GM21360 (cell line): ENCODE data around the gene ACRBP.

Source experiments
- ATAC-seq: cut with Tn5 transposase; IDR thresholded peaks from one replicate; pipeline ENCODE4 v1.9.1; 2021; ENCODE audit warnings: mild to moderate bottlenecking, moderate library complexity; ENCODE audit not compliant: unreplicated experiment

ACRBP gene

GRCh38 chr12:6650832-6651231 is 3.6 kb upstream of the ACRBP start:
- no peak for ATAC-seq

- ATAC-seq: no peak
Observed at GRCh38 chr12:6646276-6647082, 753 bp downstream of the ACRBP start.

- ATAC-seq: no peak
Observed at GRCh38 chr12:6644903-6645302, 2.3 kb downstream of the ACRBP start.

GRCh38 chr12:6644257-6644596 is 3.0 kb downstream of the ACRBP start:
- ATAC-seq: no peak

GRCh38 chr12:6643569-6644256 is 3.5 kb downstream of the ACRBP start:
- no peak for ATAC-seq

GRCh38 chr12:6641131-6641530 is 6.1 kb downstream of the ACRBP start:
- no peak for ATAC-seq

GRCh38 chr12:6640497-6640896 is 6.7 kb downstream of the ACRBP start:
- ATAC-seq: no peak

GRCh38 chr12:6639151-6639801 is 8.0 kb downstream of the ACRBP start:
- ATAC-seq: no peak

GRCh38 chr12:6638305-6638704 is 8.9 kb downstream of the ACRBP start:
- ATAC-seq: no peak

- no peak for ATAC-seq
Observed at GRCh38 chr12:6635856-6636531, 11.2 kb downstream of the ACRBP start, which contains the start of gene LPAR5. TSS of gene LPAR5 (minus strand) at chr12:6635959. CDS start at chr12:6621248, 14,711 bp downstream.

GRCh38 chr12:6635375-6635855 is 11.8 kb downstream of the ACRBP start:
- ATAC-seq: no peak

GRCh38 chr12:6632026-6632983 is 14.9 kb downstream of the ACRBP start:
- peak; percentile 44 for ATAC-seq

- no peak for ATAC-seq
Observed at GRCh38 chr12:6631549-6631961, 15.7 kb downstream of the ACRBP start.

GRCh38 chr12:6630736-6631135 is 16.5 kb downstream of the ACRBP start:
- no peak for ATAC-seq

GRCh38 chr12:6627616-6628015 is 19.6 kb downstream of the ACRBP start:
- no peak for ATAC-seq

GRCh38 chr12:6626654-6627283 is 20.5 kb downstream of the ACRBP start:
- no peak for ATAC-seq

- ATAC-seq: no peak
Observed at GRCh38 chr12:6620885-6621274, 26.4 kb downstream of the ACRBP start.

- ATAC-seq: no peak
Observed at GRCh38 chr12:6620137-6620884, 26.9 kb downstream of the ACRBP start.
